HCT116 (cell line): ENCODE data around the gene NDUFS5.

Experiments used
- CEBPB ChIP-seq: IDR thresholded peaks from 2 replicates; pipeline ENCODE4 v1.6.1; 2012; ENCODE audit warnings: low read depth
- POLR2A ChIP-seq: IDR thresholded peaks from 2 replicates; pipeline ENCODE4 v1.7.0; 2011; ENCODE audit warnings: borderline replicate concordance; ENCODE audit not compliant: insufficient read depth, insufficient read length; ENCODE audit errors: extremely low read depth
- TF ChIP-seq, protein P1 (sequence below): IDR thresholded peaks from 2 replicates; pipeline ENCODE4 v1.6.1; 2012; ENCODE audit warnings: low read depth
- TF ChIP-seq, protein P2 (sequence below): IDR thresholded peaks from 2 replicates; pipeline ENCODE4 v1.6.1; 2012
- TF ChIP-seq, protein P3 (sequence below), 3 experiments: fragments of 200-600 bp in 1 of 3; sonication (generic) in 1 of 3; IDR thresholded peaks in 2 of 3; conservative IDR thresholded peaks in 1 of 3; 2 replicates each; pipeline ENCODE4 v1.5.1; 2012 to 2017; ENCODE audit warnings: low read depth in 2 of 3, low read length in 2 of 3, antibody characterized with exemption in 1 of 3, borderline replicate concordance in 1 of 3, control low read depth in 1 of 3, mild to moderate bottlenecking in 1 of 3, mixed read lengths in 1 of 3, mixed run types in 1 of 3, moderate library complexity in 1 of 3; ENCODE audit not compliant: insufficient read depth in 1 of 3

DNA sequence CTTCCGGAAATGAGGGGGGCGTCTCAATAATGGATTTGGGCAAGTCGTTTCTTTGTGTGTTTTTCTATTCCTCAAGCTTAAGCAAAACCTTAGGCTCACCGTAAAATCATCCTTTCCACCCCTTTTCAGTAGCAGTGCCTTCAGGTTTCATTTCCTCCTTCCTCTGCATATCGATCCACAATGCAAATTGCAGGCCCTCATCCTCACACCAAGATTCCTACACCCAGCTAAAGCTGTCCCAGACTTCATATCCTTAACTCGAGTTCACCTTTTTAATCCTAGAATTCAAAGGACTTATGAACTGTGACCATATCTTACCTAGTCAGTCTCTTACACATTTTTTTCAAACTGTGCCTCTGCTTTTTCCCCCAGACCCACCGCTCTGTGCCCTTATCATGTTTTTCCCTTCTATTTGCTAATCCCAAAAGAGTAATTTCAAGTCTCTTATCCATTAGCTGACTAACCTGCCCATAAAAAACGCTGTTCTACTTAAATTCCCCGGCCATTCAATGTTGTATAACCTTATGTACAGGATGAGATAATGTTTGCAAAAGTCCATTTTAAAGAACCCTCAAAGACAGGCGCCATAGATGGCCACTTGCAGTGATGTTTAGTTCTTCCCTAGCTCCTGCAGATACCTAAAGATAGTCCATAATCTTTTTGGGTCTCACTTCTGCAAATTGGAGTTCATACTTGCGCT, 33.6 kb upstream of the NDUFS5 start:
- TF ChIP-seq, protein P1, sequence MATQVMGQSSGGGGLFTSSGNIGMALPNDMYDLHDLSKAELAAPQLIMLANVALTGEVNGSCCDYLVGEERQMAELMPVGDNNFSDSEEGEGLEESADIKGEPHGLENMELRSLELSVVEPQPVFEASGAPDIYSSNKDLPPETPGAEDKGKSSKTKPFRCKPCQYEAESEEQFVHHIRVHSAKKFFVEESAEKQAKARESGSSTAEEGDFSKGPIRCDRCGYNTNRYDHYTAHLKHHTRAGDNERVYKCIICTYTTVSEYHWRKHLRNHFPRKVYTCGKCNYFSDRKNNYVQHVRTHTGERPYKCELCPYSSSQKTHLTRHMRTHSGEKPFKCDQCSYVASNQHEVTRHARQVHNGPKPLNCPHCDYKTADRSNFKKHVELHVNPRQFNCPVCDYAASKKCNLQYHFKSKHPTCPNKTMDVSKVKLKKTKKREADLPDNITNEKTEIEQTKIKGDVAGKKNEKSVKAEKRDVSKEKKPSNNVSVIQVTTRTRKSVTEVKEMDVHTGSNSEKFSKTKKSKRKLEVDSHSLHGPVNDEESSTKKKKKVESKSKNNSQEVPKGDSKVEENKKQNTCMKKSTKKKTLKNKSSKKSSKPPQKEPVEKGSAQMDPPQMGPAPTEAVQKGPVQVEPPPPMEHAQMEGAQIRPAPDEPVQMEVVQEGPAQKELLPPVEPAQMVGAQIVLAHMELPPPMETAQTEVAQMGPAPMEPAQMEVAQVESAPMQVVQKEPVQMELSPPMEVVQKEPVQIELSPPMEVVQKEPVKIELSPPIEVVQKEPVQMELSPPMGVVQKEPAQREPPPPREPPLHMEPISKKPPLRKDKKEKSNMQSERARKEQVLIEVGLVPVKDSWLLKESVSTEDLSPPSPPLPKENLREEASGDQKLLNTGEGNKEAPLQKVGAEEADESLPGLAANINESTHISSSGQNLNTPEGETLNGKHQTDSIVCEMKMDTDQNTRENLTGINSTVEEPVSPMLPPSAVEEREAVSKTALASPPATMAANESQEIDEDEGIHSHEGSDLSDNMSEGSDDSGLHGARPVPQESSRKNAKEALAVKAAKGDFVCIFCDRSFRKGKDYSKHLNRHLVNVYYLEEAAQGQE, result no peak
- TF ChIP-seq, protein P2, sequence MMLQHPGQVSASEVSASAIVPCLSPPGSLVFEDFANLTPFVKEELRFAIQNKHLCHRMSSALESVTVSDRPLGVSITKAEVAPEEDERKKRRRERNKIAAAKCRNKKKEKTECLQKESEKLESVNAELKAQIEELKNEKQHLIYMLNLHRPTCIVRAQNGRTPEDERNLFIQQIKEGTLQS, result no peak
- TF ChIP-seq, protein P3, sequence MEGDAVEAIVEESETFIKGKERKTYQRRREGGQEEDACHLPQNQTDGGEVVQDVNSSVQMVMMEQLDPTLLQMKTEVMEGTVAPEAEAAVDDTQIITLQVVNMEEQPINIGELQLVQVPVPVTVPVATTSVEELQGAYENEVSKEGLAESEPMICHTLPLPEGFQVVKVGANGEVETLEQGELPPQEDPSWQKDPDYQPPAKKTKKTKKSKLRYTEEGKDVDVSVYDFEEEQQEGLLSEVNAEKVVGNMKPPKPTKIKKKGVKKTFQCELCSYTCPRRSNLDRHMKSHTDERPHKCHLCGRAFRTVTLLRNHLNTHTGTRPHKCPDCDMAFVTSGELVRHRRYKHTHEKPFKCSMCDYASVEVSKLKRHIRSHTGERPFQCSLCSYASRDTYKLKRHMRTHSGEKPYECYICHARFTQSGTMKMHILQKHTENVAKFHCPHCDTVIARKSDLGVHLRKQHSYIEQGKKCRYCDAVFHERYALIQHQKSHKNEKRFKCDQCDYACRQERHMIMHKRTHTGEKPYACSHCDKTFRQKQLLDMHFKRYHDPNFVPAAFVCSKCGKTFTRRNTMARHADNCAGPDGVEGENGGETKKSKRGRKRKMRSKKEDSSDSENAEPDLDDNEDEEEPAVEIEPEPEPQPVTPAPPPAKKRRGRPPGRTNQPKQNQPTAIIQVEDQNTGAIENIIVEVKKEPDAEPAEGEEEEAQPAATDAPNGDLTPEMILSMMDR (IDR thresholded peaks at IDR 0.05 in 2 of 3, conservative IDR thresholded peaks at IDR 0.05 in 1 of 3; ENCODE audit: borderline replicate concordance in 1 of 3, insufficient read depth in 1 of 3, low read depth in 2 of 3, low read length in 2 of 3), result no peak
- TF ChIP-seq POLR2A (no peak), CEBPB (no peak)
